ENCODE data around the gene PGA4. TPM values are rescaled to one million over a fixed set of nuclear protein-coding genes. Genes with fewer than 3 reads are reported as not detected.
"Not testable (repeated sequence)": the region's sequence is repeated elsewhere in the genome, so short reads cannot be mapped to it uniquely, and the experiment has no call there.

Gene PGA4
- polyA plus RNA-seq, 3 donors: 1.5 to 33.5 (median 7.0) TPM

DNA sequence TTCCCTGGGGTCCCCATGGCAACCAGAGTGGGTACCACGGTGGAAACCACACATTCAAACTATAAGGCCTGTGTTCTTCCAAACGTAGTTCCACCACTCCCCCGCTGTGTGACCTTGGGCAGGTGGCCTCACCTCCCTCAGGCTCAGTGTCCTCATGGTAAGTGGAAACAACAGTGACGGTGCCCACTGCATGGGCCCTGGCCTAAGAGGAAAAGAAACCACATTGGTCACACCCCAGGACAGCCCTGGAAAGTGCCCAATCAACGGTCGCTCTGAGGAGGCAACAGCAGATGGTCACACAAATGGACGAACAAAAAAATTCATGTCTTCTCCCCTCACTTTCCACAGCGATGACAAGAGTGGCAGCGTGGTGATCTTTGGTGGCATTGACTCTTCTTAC, 25.9 kb downstream of the PGA4 start:
- H3K4me1 ChIP-seq (ENCODE audit: control insufficient read depth in 1 of 2, insufficient read depth in 2 of 2, low read length in 2 of 2): peaks cover 11% of the 10 kb centered on the region in 2 donors
- intact Hi-C loops (cut with micrococcal nuclease); H4K20me1 ChIP-seq (ENCODE audit: insufficient read depth, low read length); H3K4me2 ChIP-seq (replicated peaks; ENCODE audit: extremely low read depth, low read length, poor library complexity, severe bottlenecking); H3K27me3 ChIP-seq (ENCODE audit: control insufficient read depth in 2 of 2, insufficient read depth in 2 of 2, low read length in 2 of 2); H3K4me3 Mint-ChIP-seq; DNase-seq; H3K9me3 Mint-ChIP-seq; H3K27me3 Mint-ChIP-seq (ENCODE audit: low read depth in 3 of 3); H3K9me3 ChIP-seq (replicated peaks in 1 of 2; ENCODE audit: control insufficient read depth in 1 of 2, insufficient read depth in 1 of 2, low read length in 2 of 2); H2AFZ ChIP-seq (ENCODE audit: insufficient read depth, low read depth, low read length, poor library complexity, severe bottlenecking); H3K36me3 Mint-ChIP-seq; H3K79me2 ChIP-seq (ENCODE audit: insufficient read depth, low read length); H3K27ac ChIP-seq (ENCODE audit: low read depth in 1 of 2, low read length in 2 of 2); H3K4me3 ChIP-seq (replicated peaks in 1 of 3; ENCODE audit: low read depth in 2 of 3, low read length in 3 of 3); H3K36me3 ChIP-seq (replicated peaks in 1 of 2; ENCODE audit: control insufficient read depth in 1 of 2, insufficient read depth in 2 of 2, low read length in 2 of 2); H3K9ac ChIP-seq (ENCODE audit: insufficient read depth, low read length, poor library complexity, severe bottlenecking): not testable (repeated sequence)
- Mint-ChIP-seq H3K4me1 (peaks cover 11% of the 10 kb centered on the region), H3K27ac (peak overlapping the region in 1 of 7 donors; percentile 38)
- WGBS (ENCODE audit: insufficient coverage): 89% methylated on average over 7 of the region's 9 CpGs

DNA sequence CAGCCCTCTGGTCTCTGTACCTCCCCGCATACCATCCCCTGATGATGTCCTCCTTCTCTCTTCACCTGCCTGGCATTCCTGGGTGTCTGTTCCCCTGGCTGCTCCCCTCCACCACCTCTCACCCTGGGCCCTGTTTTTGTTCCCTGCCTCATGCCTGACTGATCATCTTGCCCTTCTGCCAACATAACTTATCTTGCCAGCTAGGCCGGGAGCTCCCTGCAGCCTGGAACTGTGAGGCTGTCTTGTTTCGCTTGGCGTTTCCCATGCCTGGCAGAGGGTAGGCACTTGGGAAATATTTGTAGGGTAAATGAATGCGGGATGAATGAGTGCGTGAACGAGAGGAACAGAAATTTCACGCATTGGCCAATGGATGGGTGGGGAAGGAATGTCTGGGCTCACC, 27.1 kb downstream of the PGA4 start:
- H3K79me2 ChIP-seq (ENCODE audit: insufficient read depth, low read length); H3K4me3 ChIP-seq (replicated peaks in 1 of 3; ENCODE audit: low read depth in 2 of 3, low read length in 3 of 3); H3K4me3 Mint-ChIP-seq; H3K36me3 ChIP-seq (replicated peaks in 1 of 2; ENCODE audit: control insufficient read depth in 1 of 2, insufficient read depth in 2 of 2, low read length in 2 of 2); intact Hi-C loops (cut with micrococcal nuclease); H3K27ac ChIP-seq (ENCODE audit: low read depth in 1 of 2, low read length in 2 of 2); H3K9me3 Mint-ChIP-seq; H3K9me3 ChIP-seq (replicated peaks in 1 of 2; ENCODE audit: control insufficient read depth in 1 of 2, insufficient read depth in 1 of 2, low read length in 2 of 2); H2AFZ ChIP-seq (ENCODE audit: insufficient read depth, low read depth, low read length, poor library complexity, severe bottlenecking); H3K27me3 ChIP-seq (ENCODE audit: control insufficient read depth in 2 of 2, insufficient read depth in 2 of 2, low read length in 2 of 2); DNase-seq; H3K9ac ChIP-seq (ENCODE audit: insufficient read depth, low read length, poor library complexity, severe bottlenecking); H3K4me2 ChIP-seq (replicated peaks; ENCODE audit: extremely low read depth, low read length, poor library complexity, severe bottlenecking); H3K27ac Mint-ChIP-seq; H3K27me3 Mint-ChIP-seq (ENCODE audit: low read depth in 3 of 3); H3K36me3 Mint-ChIP-seq; H4K20me1 ChIP-seq (ENCODE audit: insufficient read depth, low read length): not testable (repeated sequence)
- H3K4me1 ChIP-seq (ENCODE audit: control insufficient read depth in 1 of 2, insufficient read depth in 2 of 2, low read length in 2 of 2): peaks cover 11% of the 10 kb centered on the region in 2 donors
- peaks cover 11% of the 10 kb centered on the region for H3K4me1 Mint-ChIP-seq
- 100% methylated on average over 1 of the region's 8 CpGs for WGBS (ENCODE audit: insufficient coverage)

- H3K9me3 Mint-ChIP-seq; H3K79me2 ChIP-seq (ENCODE audit: insufficient read depth, low read length); H3K27ac ChIP-seq (ENCODE audit: low read depth in 1 of 2, low read length in 2 of 2); DNase-seq; H3K36me3 Mint-ChIP-seq; H3K36me3 ChIP-seq (replicated peaks in 1 of 2; ENCODE audit: control insufficient read depth in 1 of 2, insufficient read depth in 2 of 2, low read length in 2 of 2); H3K27ac Mint-ChIP-seq; H3K9me3 ChIP-seq (replicated peaks in 1 of 2; ENCODE audit: control insufficient read depth in 1 of 2, insufficient read depth in 1 of 2, low read length in 2 of 2); H3K27me3 ChIP-seq (ENCODE audit: control insufficient read depth in 2 of 2, insufficient read depth in 2 of 2, low read length in 2 of 2); H3K4me3 Mint-ChIP-seq; intact Hi-C loops (cut with micrococcal nuclease); H4K20me1 ChIP-seq (ENCODE audit: insufficient read depth, low read length); H3K4me3 ChIP-seq (replicated peaks in 1 of 3; ENCODE audit: low read depth in 2 of 3, low read length in 3 of 3); H3K9ac ChIP-seq (ENCODE audit: insufficient read depth, low read length, poor library complexity, severe bottlenecking); H2AFZ ChIP-seq (ENCODE audit: insufficient read depth, low read depth, low read length, poor library complexity, severe bottlenecking); H3K4me2 ChIP-seq (replicated peaks; ENCODE audit: extremely low read depth, low read length, poor library complexity, severe bottlenecking): not testable (repeated sequence)
- peaks cover 11% of the 10 kb centered on the region for H3K4me1 Mint-ChIP-seq
- WGBS (ENCODE audit: insufficient coverage): 97% methylated on average over 14 of the region's 20 CpGs
- H3K4me1 ChIP-seq (ENCODE audit: control insufficient read depth in 1 of 2, insufficient read depth in 2 of 2, low read length in 2 of 2): peaks cover 11 to 12% of the 10 kb centered on the region in 2 donors
- H3K27me3 Mint-ChIP-seq (ENCODE audit: low read depth in 3 of 3): peaks cover 0 to 11% (median 8%) of the 10 kb centered on the region in 3 donors
Observed at GRCh38 chr11:61250796-61251765, 28.9 kb downstream of the PGA4 start.

DNA sequence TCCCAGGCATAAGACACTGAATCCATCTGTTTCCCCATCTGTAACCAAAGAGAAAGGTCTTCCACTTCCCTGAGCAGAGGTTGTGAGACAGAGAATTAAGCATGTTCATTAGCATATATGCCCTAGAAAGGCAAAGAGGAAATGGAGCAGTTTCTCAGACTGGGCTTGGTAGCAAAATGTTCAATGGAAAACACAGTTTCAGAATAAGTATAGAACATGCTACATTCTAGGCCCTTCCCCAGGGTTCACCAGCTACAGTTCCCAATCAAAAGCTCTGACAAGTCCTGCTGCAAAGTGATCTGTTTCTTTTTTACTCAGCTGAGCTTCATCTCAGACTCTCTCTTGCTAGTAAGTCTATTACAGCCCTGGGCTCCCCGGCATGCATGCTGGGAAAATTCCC, 30.2 kb downstream of the PGA4 start:
- H2AFZ ChIP-seq (ENCODE audit: insufficient read depth, low read depth, low read length, poor library complexity, severe bottlenecking); H3K36me3 ChIP-seq (replicated peaks in 1 of 2; ENCODE audit: control insufficient read depth in 1 of 2, insufficient read depth in 2 of 2, low read length in 2 of 2); H3K27me3 Mint-ChIP-seq (ENCODE audit: low read depth in 3 of 3); H3K9ac ChIP-seq (ENCODE audit: insufficient read depth, low read length, poor library complexity, severe bottlenecking); H3K9me3 ChIP-seq (replicated peaks in 1 of 2; ENCODE audit: control insufficient read depth in 1 of 2, insufficient read depth in 1 of 2, low read length in 2 of 2); DNase-seq; H4K20me1 ChIP-seq (ENCODE audit: insufficient read depth, low read length); H3K4me3 ChIP-seq (replicated peaks in 1 of 3; ENCODE audit: low read depth in 2 of 3, low read length in 3 of 3); H3K27ac ChIP-seq (ENCODE audit: low read depth in 1 of 2, low read length in 2 of 2); H3K27me3 ChIP-seq (ENCODE audit: control insufficient read depth in 2 of 2, insufficient read depth in 2 of 2, low read length in 2 of 2); H3K4me3 Mint-ChIP-seq; H3K36me3 Mint-ChIP-seq; H3K4me2 ChIP-seq (replicated peaks; ENCODE audit: extremely low read depth, low read length, poor library complexity, severe bottlenecking); intact Hi-C loops (cut with micrococcal nuclease); H3K79me2 ChIP-seq (ENCODE audit: insufficient read depth, low read length); H3K9me3 Mint-ChIP-seq; H3K27ac Mint-ChIP-seq: not testable (repeated sequence)
- peaks cover 21% of the 10 kb centered on the region for H3K4me1 Mint-ChIP-seq
- peaks cover 21 to 23% of the 10 kb centered on the region in 2 donors for H3K4me1 ChIP-seq (ENCODE audit: control insufficient read depth in 1 of 2, insufficient read depth in 2 of 2, low read length in 2 of 2)
- no CpG with 5 or more reads among the region's 1 CpG for WGBS (ENCODE audit: insufficient coverage)

All from CD14-positive monocyte (primary cell).